ENCODE measurements around the gene SLC25A25. TPM values are rescaled to one million over a fixed set of nuclear protein-coding genes. Genes with fewer than 3 reads are reported as not detected.

The SLC25A25 gene
- polyA plus RNA-seq, 5 donors, result 12.8 to 16.1 (median 13.1) TPM

GRCh38 chr9:128144239-128145181 is 76.5 kb downstream of the SLC25A25 start:
- no peak for DNase-seq

DNA sequence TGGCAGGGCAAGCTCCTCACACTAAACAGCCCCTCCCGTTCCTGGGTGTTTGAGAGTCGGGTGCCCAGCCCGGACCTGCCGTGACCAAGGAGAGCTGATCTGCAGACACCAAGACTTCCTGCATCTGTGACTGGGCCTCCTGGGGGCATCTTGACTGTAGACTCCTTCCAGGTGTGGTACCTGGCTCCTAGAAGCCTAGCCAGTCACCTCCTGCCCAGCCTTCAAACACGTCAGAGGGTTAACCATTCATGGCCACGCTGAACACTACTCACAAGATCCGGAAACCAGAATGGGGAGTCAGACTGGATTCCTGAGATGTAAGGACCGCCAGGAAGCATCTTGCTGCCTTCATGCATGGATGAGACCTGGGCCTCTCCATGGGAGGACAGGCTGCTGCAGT is 77.5 kb downstream of the SLC25A25 start:
- peak in 1 of 2 donors; percentile 43 for DNase-seq

DNA sequence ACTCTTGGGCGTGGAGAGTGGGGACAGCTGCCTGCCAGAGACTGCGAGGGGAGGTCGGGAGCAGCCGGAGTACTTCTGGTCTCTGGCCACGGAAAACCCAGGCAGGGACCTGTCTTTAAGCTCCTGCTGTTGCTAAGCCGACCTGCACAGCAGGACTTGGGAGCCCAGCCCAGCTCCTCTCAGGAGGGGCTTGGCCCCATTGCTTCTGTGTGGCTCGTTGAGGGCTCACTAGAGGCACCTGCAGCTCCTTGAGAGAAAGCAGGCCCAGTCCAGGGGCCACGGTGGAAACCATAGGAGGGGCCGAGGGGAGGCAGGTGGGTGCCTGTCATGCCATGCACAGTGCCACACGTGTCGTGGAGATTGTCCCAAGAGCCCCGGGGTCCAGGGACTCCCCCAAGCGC is 77.9 kb downstream of the SLC25A25 start:
- no peak for DNase-seq

- DNase-seq, result no peak
Measured at GRCh38 chr9:128146591-128147120, 78.6 kb downstream of the SLC25A25 start.

DNA sequence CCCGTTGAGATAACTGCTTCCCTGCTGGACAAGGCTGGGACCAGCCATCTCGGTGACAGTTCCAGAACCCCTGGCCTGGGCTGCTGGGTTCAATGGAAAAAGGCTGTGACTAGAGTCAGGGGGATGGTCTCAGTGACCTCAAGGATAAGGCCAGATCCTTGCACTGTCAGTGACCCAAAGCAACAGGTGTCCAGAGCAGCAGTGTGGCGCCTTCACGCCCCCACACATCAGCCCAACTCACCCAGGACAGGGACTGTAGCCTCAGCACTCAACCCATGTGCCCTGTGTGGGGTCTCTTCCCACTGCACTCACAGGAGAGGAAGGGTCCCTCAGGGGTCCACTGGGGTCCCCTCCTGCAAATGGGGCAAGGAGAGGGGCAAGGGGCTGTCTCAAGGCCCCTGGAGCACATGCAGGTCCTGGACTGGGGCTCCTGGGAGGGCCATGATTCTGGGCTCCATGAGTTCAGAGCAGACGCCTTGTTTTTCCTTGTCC is 80.5 kb downstream of the SLC25A25 start:
- DNase-seq, result no peak

DNA sequence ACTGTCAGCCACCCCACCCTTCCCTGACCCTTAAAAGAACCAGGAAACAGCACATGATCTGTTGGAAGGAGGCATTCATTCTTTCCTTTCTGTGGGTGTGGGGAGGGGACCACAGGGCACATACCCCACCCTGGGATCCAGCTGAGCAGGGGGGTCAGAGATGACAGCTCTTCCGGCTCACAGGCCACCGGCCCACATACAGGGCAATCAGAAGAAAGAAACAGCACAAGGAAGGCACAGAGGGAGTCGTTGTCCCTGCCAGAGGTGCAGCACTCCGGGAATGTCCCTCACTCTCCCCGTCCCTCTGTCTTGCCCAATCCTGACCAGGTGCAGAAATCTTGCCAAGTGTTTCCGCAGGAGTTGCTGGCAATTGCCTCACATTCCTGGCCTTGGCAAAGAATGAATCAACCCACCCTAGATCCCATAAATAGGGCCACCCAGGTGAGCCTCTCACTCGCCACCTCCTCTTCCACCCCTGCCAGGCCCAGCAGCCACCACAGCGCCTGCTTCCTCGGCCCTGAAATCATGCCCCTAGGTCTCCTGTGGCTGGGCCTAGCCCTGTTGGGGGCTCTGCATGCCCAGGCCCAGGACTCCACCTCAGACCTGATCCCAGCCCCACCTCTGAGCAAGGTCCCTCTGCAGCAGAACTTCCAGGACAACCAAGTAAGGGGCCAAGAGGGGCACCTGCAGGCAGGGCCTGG is 81.1 kb downstream of the SLC25A25 start, which contains the start of gene LCN2:
LCN2 (plus strand) TSS at position 453 of the 701 bp plus-strand sequence; CDS start at position 526, 73 bp downstream.
- peak in 1 of 2 donors; percentile 31 for DNase-seq

- DNase-seq, result no peak
Measured at GRCh38 chr9:128149951-128150593, 82.0 kb downstream of the SLC25A25 start.

DNA sequence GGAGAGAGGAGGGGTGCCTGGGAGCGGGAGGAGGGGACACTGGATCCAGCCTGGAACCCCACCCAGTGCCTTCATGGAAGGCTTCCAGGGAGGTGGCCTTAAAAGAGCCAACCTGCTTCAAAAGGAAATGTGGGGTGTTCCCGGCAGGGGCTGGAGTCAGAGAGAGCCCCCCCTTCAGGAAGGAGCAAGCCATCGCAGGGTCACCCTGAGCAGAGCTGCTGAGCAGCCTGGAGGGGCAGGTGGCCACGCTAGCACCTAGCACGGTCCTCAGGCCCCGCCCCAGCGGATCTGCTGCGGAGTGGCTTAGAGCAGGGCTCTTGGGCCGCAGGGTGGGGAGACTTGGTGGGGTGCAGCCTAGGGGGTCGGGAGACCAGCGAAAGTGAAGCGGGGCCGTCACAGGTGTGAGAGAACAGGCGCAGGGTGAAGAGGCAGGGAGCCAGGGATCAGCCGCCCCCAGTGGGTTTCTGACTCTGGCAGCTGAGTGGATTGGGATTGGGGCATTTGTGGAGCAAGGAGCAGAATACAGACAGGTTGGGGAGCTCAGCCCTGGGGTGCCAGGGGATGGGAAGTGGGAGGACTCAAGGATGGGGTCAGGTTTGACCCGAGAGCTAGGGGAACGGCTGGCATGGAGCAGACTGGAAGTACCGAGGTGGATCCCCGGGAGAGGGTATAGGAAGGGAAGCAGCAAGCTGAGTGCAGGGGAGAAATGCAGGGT is 82.7 kb downstream of the SLC25A25 start:
- DNase-seq, result no peak

GRCh38 chr9:128151309-128152132 is 83.5 kb downstream of the SLC25A25 start:
- DNase-seq, result no peak

DNA sequence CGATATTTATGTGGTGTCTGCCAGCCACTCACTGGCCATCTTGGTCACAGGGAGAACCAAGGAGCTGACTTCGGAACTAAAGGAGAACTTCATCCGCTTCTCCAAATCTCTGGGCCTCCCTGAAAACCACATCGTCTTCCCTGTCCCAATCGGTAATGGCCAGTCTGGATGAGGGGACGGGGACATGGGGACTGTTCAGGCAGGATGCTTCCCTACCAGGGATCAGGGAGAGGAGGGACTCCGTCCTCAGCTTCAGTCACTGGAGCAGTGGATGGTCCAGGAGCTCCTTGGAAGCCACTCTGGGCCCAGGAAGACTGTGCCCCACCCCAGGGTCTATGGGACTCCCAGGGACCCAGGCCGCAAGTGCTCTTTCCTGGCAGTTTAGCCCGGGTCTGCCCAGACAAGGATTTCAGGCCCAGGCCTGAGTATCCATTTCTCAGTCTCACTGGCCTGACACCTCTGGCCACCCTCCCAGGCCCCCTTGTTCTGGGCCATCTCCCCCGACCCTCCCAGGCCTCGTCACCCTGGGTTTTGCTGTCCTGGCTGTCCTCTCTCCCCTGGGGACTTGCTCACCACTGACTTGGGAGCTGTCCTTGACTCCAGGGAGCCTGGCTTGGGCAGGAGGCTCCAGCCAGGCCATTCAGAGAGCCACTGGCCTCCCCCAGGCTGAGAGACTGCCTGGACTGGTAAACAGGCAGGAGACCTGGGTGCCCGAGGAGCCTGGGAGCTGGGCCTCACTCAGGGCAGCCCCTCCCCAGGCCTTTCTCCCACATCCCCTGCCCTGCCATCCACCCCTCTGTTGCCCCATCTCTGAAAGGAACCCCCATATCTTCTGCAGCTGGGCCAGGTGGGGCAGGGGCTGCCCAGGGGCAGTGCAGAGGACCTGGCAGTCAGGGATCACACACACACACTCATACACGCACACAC is 84.4 kb downstream of the SLC25A25 start:
- no peak for DNase-seq

- no peak for DNase-seq
Measured at GRCh38 chr9:128153060-128153946, 85.3 kb downstream of the SLC25A25 start.

DNA sequence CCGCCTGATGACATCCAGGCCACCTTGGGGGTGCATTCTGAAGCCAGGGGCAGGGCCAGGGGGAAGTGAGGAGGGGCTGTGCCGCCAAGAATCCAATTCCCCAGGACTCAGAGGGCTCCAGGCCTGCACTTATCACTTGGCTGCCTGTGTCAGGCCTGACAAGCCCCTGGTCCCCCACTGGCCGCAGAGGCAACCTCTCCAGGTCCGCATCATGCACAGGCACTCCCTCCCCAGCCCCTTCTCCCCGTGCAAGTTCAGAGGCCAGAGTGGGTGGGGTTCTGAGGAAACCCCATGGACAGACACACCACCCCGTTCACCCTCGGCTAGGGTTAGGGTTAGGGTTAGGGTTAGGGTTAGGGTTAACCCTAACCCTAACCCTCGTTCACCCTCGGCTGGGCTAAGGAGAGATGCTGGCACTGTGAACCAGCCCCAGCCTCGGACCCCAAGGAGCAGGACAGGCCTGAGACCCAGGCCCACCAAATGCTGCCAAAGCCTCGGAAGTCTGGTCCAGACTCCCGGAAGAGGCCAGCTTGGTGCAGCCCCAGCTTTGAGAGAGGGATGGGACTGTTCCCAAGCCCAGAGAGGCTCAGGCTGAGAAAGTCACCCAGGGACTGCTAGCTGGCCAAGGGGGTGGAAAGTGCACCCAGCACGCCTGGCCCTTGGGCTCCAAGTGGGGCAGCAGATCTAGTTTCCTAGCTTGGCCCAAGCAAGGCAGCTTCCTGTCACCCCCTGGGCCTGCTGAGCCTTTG is 86.1 kb downstream of the SLC25A25 start:
- DNase-seq, result no peak

DNA sequence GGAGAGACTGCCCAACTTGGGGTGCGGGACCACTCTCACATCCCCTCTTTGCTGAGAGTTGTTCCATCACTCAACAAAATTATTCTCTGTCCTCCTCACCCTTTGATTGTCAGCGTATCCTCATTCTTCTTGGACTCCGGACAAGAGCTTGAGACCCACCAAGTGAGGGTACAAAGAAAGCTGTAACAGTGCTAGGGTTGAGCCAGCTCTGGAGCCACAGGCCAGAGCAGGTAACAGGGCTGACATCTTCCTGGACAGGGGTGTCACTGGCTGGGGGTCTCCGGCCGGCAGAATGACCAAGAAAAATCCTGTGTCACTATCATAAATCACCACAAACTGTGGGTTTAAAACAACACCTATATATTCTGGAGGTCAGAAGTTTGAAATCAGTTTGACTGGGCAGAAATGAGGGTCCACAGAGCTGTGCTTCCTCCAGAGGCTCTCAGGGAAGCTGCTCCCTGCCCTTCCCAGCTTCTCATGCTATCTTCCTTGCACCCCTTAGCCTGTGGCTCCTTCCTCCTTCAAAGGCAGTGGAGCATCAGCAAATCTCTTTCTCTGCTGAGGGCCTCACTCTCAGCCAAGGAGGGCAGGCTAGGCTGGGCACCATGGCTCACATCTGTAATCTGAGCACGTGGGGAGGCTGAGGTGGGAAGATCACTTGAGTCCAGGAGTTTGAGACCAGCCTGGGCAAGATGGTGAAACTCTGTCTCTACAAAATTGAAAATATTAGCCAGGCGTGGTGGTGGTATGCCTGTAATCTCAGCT is 87.9 kb downstream of the SLC25A25 start:
- no peak for DNase-seq

All from right lung (tissue), 5 donors.